GM19238 (cell line): Measurements from ENCODE around the gene FAM163B.

Experiments
- DNase-seq: peaks from one replicate; pipeline ENCODE4 v3.0.0; 2011; ENCODE audit warnings: low spot score; ENCODE audit not compliant: insufficient read length

The FAM163B gene

GRCh38 chr9:133609311-133610098 is at the start of gene FAM163B:
Gene FAM163B, minus strand, starts transcription at chr9:133609389. Its CDS starts 29,166 bp downstream, at chr9:133580223.
- no peak for DNase-seq

- no peak for DNase-seq
Measured at GRCh38 chr9:133657120-133657661, 48.0 kb upstream of the FAM163B start.

DNA sequence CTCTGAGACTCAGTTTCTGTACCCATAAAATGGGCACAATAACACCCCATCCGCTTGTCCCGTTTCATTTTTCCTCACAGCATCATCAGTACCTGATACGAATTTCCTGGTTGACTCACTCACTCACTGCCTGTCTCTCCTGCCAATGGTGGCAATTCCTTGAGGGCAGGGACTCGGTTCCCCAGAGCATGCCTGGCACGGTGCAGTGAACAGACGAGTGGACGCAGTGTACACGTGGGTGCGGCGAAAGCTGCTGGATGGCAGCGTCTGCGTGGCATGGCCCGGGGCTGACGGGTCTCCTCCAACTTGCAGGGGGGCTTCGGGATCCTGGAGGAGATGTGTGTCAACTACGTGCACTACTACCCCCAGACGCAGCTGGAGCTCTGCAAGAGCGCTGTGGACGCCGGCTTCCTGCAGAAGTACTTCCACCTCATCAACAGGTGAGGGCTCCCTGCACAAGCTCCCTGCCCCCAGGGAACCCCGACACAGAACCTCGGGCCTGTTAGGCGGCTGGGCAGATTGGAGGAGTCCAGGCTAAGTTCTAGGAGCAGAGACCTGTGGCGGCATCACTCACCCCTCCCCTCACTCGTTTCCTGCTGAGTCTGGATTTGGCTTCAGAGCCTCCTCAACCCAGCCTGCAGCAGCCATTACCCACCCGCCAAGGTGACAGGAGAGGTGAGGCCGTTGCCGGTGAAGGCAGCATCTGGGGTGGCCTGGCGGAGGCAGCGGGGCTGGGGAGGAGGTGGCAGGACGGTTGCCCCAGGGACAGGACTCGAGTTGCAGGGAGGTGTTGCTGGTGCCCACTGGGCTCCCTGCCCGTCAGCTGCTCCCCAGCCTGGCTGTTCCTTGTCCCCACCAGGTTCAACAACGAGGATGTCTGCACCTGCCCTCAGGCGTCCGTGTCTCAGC is 47.3 kb upstream of the FAM163B start:
- no peak for DNase-seq

GRCh38 chr9:133655701-133656100 is 46.5 kb upstream of the FAM163B start:
- no peak for DNase-seq

- DNase-seq = no peak
Measured at GRCh38 chr9:133654736-133655657, 45.8 kb upstream of the FAM163B start.

DNA sequence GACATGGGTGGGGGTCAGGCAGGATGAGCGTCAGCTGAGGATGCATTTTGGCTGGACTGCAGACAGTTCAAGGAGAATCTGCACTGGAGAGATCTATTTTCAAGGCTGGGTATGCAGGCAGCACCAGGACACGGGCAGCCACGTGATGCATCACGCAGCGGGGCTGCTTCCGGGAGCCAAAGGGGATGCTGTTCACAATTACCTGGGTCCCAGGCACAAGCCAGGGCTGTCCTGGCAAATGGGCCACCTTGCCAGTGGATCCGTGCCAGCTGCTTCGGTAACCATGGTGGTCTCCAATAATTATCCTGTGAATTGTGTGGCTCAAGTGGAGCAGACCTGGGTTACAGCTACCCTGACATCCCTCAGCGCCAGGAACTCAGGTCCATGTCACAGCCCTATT is 44.4 kb upstream of the FAM163B start:
- no peak for DNase-seq

DNA sequence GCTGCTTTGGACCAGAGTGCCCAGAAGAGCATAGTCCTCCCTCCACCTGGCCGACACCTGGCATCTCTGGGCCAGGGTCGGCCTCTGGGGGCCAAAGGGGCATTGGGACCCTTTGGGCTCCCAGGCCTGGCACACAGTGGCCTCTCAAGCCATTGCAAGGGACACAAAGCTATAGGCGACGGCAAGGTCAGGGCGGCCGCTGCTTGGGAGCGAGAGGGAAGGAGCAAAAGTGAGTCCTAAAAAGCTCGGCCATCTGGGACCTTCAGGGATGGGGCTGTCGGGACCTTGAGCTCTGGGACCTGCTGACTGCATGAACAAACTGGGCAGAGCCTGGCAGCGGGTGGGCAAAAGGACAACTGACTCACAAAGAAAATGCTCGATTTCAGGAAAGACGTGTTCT is 40.8 kb upstream of the FAM163B start:
- DNase-seq = no peak

GRCh38 chr9:133649194-133649593 is 40.0 kb upstream of the FAM163B start:
- DNase-seq = no peak

DNA sequence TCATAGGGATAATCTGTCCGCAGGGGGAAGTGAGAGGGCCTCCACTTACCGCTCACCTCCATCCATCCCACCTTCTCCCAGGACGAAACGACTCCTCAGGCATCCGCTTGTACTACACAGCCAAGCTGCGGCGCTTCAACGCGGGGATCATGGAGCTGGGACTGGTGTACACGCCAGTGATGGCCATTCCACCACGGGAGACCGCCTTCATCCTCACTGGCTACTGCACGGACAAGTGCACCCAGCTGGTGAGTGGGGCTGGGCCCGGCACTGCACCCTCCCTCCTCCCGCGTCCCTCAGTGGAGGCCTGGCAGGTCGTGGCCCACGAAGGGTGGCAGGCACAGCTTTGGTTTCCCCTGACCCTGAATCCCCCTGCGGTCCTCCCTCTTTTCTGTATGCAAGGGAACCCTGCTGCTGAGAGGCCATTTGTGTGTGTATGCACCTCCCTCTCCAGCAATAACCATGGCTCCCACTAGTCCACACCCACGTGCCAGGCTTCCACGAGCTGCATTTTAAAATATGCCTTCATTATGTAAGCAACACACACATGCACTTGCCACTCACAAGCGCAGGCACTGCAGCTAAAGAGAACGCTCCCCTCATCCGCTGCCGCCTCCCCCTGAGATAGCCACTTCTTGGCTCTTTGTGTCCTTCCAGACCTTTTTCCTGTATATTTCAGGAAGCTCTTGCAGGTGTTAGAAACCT is 38.7 kb upstream of the FAM163B start:
- no peak for DNase-seq

DNA sequence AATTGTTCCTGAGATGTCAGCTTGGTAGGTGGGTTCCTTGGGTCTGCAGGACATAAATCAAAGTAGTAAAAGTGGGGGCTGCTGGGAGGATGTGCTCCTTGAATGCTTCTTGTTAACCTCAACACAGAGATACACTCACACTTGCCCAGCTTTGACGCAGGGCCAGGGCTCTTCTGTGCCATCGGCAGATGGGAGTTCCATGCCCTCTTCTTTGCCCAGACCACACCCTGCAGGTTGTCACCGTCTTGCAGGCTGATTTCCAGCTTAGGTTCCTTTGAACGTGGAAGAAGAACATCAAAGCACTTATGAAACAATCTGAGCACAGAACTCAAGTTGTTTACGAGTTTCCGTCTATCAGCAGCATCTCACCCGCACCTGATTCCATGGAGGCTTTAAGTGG is 38.0 kb upstream of the FAM163B start:
- no peak for DNase-seq

DNA sequence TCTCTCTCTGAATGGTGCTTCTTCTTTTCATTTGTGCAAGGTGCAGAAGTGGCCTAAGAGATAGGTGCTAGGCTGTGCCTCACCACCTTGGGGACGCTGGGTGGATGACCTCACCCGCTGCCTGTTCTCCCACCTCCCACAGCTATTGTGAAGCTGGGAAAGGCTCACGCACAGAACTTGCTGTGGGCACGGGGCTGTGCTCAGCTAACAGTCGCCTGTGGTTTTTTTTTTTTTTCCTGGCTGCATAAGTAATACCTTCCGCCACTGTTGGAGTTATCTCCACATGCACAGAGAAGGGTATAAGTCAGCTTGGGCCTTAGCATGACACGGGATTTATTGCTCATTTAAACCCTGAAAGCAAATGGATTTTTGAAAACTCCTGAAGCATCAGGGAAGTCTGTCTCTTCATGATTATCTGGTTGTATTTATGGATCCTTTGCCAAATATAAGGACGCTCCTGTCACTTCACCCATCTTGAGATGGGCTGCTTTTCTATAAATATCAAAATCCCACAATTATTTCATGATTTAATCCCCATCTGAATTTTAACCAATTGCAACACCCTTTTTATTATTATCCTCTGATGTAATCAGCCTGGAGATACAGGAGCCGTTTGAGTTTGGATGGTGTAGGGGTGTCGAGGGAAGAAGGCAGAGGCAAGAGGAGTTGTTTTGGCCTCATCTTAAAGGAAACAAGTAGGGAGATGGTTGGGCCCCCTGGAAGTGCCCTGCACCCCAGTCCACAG is 36.0 kb upstream of the FAM163B start:
- no peak for DNase-seq

- DNase-seq = no peak
Measured at GRCh38 chr9:133643978-133644760, 35.0 kb upstream of the FAM163B start.

GRCh38 chr9:133643362-133643755 is 34.2 kb upstream of the FAM163B start:
- DNase-seq = no peak

GRCh38 chr9:133642708-133643361 is 33.6 kb upstream of the FAM163B start:
- DNase-seq = no peak

GRCh38 chr9:133641861-133642595 is 32.8 kb upstream of the FAM163B start:
- DNase-seq = no peak

GRCh38 chr9:133641396-133641655 is 32.1 kb upstream of the FAM163B start:
- DNase-seq = no peak

GRCh38 chr9:133640580-133641395 is 31.6 kb upstream of the FAM163B start:
- no peak for DNase-seq
